Body of pancreas (tissue), 4 donors: Measurements from ENCODE around the gene CLDN22. TPM values are rescaled to one million over a fixed set of nuclear protein-coding genes. Genes with fewer than 3 reads are reported as not detected.

ENCODE experiments used
- ATAC-seq: fragments of 150-250 bp; one replicate; pipeline ENCODE4 v1.9.1; 2016
- DNase-seq, 4 donors: peaks; one replicate each; pipeline ENCODE4 v3.0.0-alpha.2; 2019
- H3K27ac ChIP-seq, 4 donors: fragments of 200-600 bp; sonication (generic); 1 replicate in 3 of 4; 2 replicates in 1 of 4; pipeline versions ENCODE4 v1.5.1 to v1.6.1; 2016 to 2019; ENCODE audit warnings: mild to moderate bottlenecking in 1 of 4, mixed read lengths in 1 of 4, moderate library complexity in 1 of 4
- H3K27me3 ChIP-seq, 2 donors: fragments of 200-600 bp; sonication (generic); one replicate each; pipeline ENCODE4 v1.6.0; 2016; ENCODE audit warnings: mild to moderate bottlenecking in 1 of 2
- H3K36me3 ChIP-seq, 2 donors: fragments of 200-600 bp; sonication (generic); replicated peaks in 1 of 2; 2 replicates each; pipeline ENCODE4 v1.5.1; 2016; ENCODE audit warnings: low read depth in 2 of 2; ENCODE audit not compliant: insufficient read depth in 1 of 2
- H3K4me1 ChIP-seq: fragments of 200-600 bp; sonication (generic); one replicate; pipeline ENCODE4 v1.6.0; 2016
- H3K4me3 ChIP-seq, 2 donors: fragments of 200-600 bp; sonication (generic); 1 replicate in 1 of 2; 2 replicates in 1 of 2; pipeline ENCODE4 v1.5.1; 2016 to 2019
- H3K9me3 ChIP-seq, 3 donors: fragments of 200-600 bp; sonication (generic); 1 replicate in 2 of 3; 2 replicates in 1 of 3; pipeline ENCODE4 v1.5.1; 2016
- CTCF ChIP-seq, 7 experiments: fragments of 450-650 bp in 4 of 7; fragments of 200-600 bp in 3 of 7; sonication (generic) in 3 of 7; IDR thresholded peaks; one replicate each; pipeline ENCODE4 v1.5.1; 2016 to 2019; ENCODE audit warnings: antibody characterized with exemption in 7 of 7
- POLR2A ChIP-seq, 3 donors: fragments of 450-650 bp; IDR thresholded peaks; one replicate each; pipeline ENCODE4 v1.6.1; 2016; ENCODE audit warnings: antibody characterized with exemption in 3 of 3, mild to moderate bottlenecking in 2 of 3
- WGBS, 2 donors: methylation state at CpG; one replicate each; pipeline ENCODE4 v1.1.5; 2017; 5-methylcytosine and 5-hydroxymethylcytosine counted together
- intact Hi-C: fragments of 100-400 bp; cut with DNase I; formaldehyde crosslinking; loops from one replicate; pipeline ENCODE4 v1.15.1; 2023
- total RNA-seq, 2 donors: library from RNA; depleted of rRNA; stranded (reverse); fragments of >200 nt; gene quantifications; one replicate each; pipeline ENCODE4 v1.1.0, GENCODE V29; 2016

Gene CLDN22
- total RNA-seq, 2 donors from 2014 or later: not detected

DNA sequence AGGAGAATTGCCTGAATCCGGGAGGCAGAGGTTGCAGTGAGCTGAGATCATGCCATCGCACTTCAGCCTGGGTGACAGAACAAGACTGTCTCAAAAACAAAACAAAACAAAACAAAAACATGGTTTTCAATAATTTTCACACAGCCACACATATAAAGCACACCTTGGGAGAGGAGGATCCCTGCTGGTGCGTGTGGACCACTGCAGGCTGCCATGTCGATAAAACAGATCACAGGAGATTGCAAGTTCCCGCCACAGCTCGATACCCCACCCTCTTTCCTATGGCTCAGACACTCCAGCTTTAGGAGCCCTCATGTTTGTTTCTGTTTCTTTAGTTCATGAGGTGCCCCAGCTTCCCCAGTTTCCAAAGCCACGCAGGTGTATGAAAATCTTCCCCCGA is 33.5 kb upstream of the CLDN22 start:
- intact Hi-C loops: no loop called here
- no peak overlapping the region for H3K4me3 ChIP-seq
- H3K27ac ChIP-seq: no peak overlapping the region
- H3K27me3 ChIP-seq: no peaks in the 10 kb centered on the region
- no peak for DNase-seq
- H3K4me1 ChIP-seq: peaks cover 5% of the 10 kb centered on the region
- 93% methylated on average over 8 of the region's 8 CpGs for WGBS, 2 donors
- no peak for ATAC-seq
- H3K36me3 ChIP-seq: no peaks in the 10 kb centered on the region
- H3K9me3 ChIP-seq: no peaks in the 10 kb centered on the region
- TF ChIP-seq POLR2A (IDR thresholded peaks at IDR 0.05) (no peak), CTCF (IDR thresholded peaks at IDR 0.05) (no peak)

GRCh38 chr4:183352546-183352945 is 32.5 kb upstream of the CLDN22 start:
- Histone ChIP-seq H3K9me3 (no peaks in the 10 kb centered on the region), H3K4me1 (peaks cover 5% of the 10 kb centered on the region), H3K27ac (no peak overlapping the region), H3K27me3 (no peaks in the 10 kb centered on the region), H3K36me3 (no peaks in the 10 kb centered on the region), H3K4me3 (no peak overlapping the region)
- 88 to 89% methylated on average over 5 of the region's 5 CpGs for WGBS, 2 donors
- DNase-seq (no peak), ATAC-seq (no peak)
- intact Hi-C loops: no loop called here
- no peak for TF ChIP-seq POLR2A (IDR thresholded peaks at IDR 0.05)
- no peak for TF ChIP-seq CTCF (IDR thresholded peaks at IDR 0.05)

DNA sequence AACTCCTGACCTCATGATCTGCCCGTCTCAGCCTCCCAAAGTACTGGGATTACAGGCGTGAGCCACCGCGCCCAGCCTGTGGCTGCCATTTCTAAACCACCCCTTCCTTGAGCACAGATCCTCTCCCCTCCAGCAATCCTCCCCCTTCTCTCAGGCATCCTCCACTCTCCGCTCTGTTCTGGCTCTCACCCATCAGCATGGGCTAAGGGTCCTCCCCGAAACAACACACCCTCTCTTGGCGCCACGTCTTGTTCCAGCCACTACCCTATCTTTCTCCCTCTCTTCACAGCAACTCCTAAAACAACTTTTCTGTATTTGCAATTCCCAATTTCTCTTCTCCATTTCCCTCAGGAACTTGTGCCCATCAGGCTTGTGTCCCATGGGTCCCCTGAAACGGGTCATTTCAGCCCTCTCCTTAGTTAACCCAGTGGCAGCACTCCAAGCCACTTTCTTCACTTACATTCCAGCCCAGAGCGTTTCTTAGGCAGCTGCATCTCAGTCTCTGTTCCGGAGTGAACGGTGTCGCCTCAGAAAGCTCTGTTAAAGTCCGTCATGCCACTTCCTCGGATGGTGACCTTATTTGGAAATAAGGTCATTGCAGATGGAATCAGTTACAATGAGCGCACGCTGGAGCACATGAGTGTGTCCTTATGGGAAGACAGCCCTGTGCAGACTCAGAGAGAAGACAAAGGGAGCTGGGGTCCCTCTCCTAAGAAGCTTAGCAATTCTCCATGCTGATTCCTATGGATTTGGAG is 30.4 kb upstream of the CLDN22 start:
- WGBS, 2 donors: 79 to 80% methylated on average over 17 of the region's 17 CpGs
- no peak for DNase-seq

GRCh38 chr4:183349673-183350072 is 29.6 kb upstream of the CLDN22 start:
- H3K27me3 ChIP-seq: no peaks in the 10 kb centered on the region
- no peaks in the 10 kb centered on the region for H3K4me1 ChIP-seq
- DNase-seq (no peak), ATAC-seq (no peak)
- no peak overlapping the region for H3K4me3 ChIP-seq
- TF ChIP-seq CTCF (IDR thresholded peaks at IDR 0.05): no peak
- TF ChIP-seq POLR2A (IDR thresholded peaks at IDR 0.05): no peak
- H3K9me3 ChIP-seq: no peaks in the 10 kb centered on the region
- intact Hi-C loops: no loop called here
- no peaks in the 10 kb centered on the region for H3K36me3 ChIP-seq
- H3K27ac ChIP-seq: no peak overlapping the region
- 85 to 87% methylated on average over 9 of the region's 9 CpGs for WGBS, 2 donors

More for the DNA sequence above, 30.4 kb upstream of the CLDN22 start:
- Histone ChIP-seq H3K9me3 (no peaks in the 10 kb centered on the region), H3K27ac (no peak overlapping the region), H3K27me3 (no peaks in the 10 kb centered on the region), H3K4me1 (no peaks in the 10 kb centered on the region), H3K4me3 (no peak overlapping the region), H3K36me3 (no peaks in the 10 kb centered on the region)
- ATAC-seq: no peak
- intact Hi-C loops: no loop called here
- TF ChIP-seq CTCF (IDR thresholded peaks at IDR 0.05) (no peak), POLR2A (IDR thresholded peaks at IDR 0.05) (no peak)
